Thyroid gland (tissue), 4 donors: ENCODE measurements around the gene IQGAP2.

Experiments used
- CTCF ChIP-seq, 6 experiments: fragments of 200-600 bp in 3 of 6; fragments of 450-650 bp in 3 of 6; sonication (generic) in 3 of 6; IDR thresholded peaks; one replicate each; pipeline ENCODE4 v1.5.1; 2016 to 2019; ENCODE audit warnings: antibody characterized with exemption in 6 of 6, mild to moderate bottlenecking in 2 of 6, inconsistent platforms in 1 of 6, moderate library complexity in 1 of 6
- POLR2A ChIP-seq, 2 donors: fragments of 450-650 bp; IDR thresholded peaks; one replicate each; pipeline ENCODE4 v1.6.1; 2017; ENCODE audit warnings: antibody characterized with exemption in 2 of 2, mild to moderate bottlenecking in 2 of 2, moderate library complexity in 1 of 2

DNA sequence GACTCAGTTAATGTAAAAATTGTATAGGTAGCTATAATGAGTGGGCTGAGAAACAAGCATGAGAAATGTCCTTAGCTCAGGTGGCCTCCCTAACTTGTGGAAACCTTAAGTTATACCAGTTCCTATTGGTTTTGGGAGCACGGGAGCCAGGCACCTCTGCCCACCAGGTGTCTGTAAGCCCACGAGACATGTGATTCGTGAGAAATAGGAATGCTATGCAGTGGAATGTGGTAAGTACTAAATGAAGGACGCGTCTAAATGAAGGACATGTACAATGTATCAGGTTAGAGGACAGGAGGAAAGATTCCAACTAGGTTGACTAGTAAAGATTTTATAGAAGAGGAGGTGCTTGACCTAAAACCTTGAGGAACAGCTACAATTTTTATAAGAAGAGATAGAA is 266.2 kb downstream of the IQGAP2 start:
- TF ChIP-seq POLR2A (IDR thresholded peaks at IDR 0.05) (no peak), CTCF (IDR thresholded peaks at IDR 0.05) (no peak)
